ENCODE data around the gene BATF2. TPM values are rescaled to one million over a fixed set of nuclear protein-coding genes. Genes with fewer than 3 reads are reported as not detected.
A peak's percentile ranks its signal among the peaks of the same experiment; 100 is the strongest.

The BATF2 gene
- total and polyA plus RNA-seq, 12 donors = 0.67 to 34.5 (median 6.2) TPM

DNA sequence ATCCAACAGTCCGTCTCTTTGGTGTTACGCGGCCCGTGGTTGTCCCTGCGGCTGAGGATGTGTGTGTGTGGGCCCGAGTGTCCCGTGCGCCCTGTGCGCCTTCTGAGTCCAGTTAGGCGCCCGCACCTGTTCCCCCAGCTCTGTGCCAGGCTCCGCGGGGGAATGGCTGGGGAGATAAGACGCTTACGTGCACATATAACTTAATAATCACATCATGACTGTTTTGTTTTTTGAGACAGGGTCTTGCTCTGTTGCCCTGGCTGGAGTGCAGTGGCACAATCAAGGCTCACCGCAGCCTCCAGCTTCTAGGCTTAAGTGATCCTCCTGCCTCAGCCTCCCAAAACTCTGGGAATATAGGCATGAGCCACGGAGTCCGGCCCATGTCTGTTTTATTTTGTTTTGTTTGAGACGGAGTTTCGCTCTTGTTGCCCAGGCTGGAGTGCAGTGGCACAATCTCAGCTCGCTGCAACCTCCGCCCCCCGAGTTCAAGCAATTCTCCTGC, 18.0 kb upstream of the BATF2 start:
- H3K9me3 ChIP-seq (replicated peaks in 1 of 3) = no peaks in the 10 kb centered on the region
- intact Hi-C loops (cut with DNase I) = loop anchor here in 1 of 2 donors (10.0 kb wide), 2 partner anchors 60 to 170 kb away; partner anchors contain the start of gene CDC42BPG
- H3K27me3 ChIP-seq = no peaks in the 10 kb centered on the region
- WGBS, 4 donors = 31 to 54% (median 37%) methylated on average over 13 to 23 of the region's 23 CpGs
- peaks cover 0 to 14% of the 10 kb centered on the region in 2 donors for H3K36me3 ChIP-seq (replicated peaks in 1 of 2)
- H3K27ac ChIP-seq = peak overlapping the region; percentile 95 to 100 (median 98)
- DNase-seq = peak in 2 of 7 donors; percentile 35 to 59
- no peak for TF ChIP-seq POLR2A (IDR thresholded peaks at IDR 0.05)
- peak overlapping the region in 3 of 4 donors; percentile 42 to 76 (median 55) for H3K4me3 ChIP-seq
- H3K4me1 ChIP-seq (replicated peaks in 1 of 2) = peaks cover 12 to 17% of the 10 kb centered on the region in 2 donors

GRCh38 chr11:65013888-65014725, 17.3 kb upstream of the BATF2 start, which contains the start of gene ARL2:
Gene ARL2 (plus strand): TSS chr11:65014160. CDS start chr11:65014208, 48 bp downstream.
- no peaks in the 10 kb centered on the region for H3K9me3 ChIP-seq (replicated peaks in 1 of 3)
- no peaks in the 10 kb centered on the region for H3K27me3 ChIP-seq
- peak within 1 kb of the TSS in 3 of 4 donors; percentile 42 to 76 (median 55) for H3K4me3 ChIP-seq
- TF ChIP-seq CTCF (IDR thresholded peaks at IDR 0.05) (peak; percentile 36 to 90 (median 88)), POLR2A (IDR thresholded peaks at IDR 0.05) (peak in 1 of 2 donors; percentile 54)
- peaks cover 12 to 17% of the 10 kb centered on the region in 2 donors for H3K4me1 ChIP-seq (replicated peaks in 1 of 2)
- DNase-seq = peak; percentile 88 to 93 (median 91)
- intact Hi-C loops (cut with DNase I) = loop anchor here in 1 of 2 donors (10.0 kb wide), 2 partner anchors 61 to 169 kb away; partner anchors contain the start of gene CDC42BPG
- H3K36me3 ChIP-seq (replicated peaks in 1 of 2) = peaks cover 0 to 7% of the 10 kb centered on the region in 2 donors
- 0 to 2% (median 1%) methylated on average over 10 to 96 of the region's 96 CpGs for WGBS, 4 donors
- H3K27ac ChIP-seq = peak within 1 kb of the TSS; percentile 95 to 100 (median 98)

DNA sequence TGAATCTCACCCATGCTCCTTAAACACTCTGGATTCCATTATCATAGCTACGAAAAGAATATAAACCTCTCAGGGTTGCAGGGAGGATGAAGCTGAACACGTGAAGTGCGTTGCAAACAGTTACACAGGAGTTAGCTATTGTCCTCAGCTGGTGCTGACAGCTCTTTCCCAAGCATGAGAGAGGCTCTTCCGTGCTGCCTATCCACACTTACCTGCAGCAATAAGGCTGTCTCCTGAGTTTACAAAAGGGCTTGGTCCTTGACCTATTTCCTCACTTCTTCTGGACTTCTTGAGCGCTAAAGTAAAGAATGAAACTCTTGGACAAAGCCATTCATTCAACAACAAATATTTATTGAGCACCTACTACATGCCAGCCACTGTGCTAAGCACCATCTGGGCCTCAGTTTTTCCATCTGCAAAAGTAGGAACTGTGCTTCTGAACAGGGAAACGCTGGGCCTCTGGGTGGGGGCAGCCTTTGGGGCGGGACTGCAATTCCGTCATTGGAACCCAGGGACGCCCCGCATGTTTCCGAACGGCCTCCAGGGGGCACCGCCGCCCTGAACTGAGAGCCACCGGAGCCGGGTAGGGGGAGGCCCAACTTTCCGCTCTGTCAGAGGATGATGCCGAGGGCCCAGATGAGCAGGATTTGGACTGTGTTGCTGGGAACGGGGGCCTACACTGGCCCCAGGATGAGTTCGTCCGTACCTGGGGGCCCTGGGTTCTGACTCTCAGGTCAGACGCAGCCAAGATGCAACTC, 16.5 kb upstream of the BATF2 start:
- DNase-seq = peak; percentile 91 to 97 (median 94)
- Histone ChIP-seq H3K4me3 (peak overlapping the region in 3 of 4 donors; percentile 42 to 76 (median 55)), H3K27ac (peak overlapping the region; percentile 95 to 100 (median 98)), H3K4me1 (replicated peaks in 1 of 2) (peaks cover 12 to 17% of the 10 kb centered on the region in 2 donors), H3K9me3 (replicated peaks in 1 of 3) (no peaks in the 10 kb centered on the region), H3K36me3 (replicated peaks in 1 of 2) (peaks cover 0 to 2% of the 10 kb centered on the region in 2 donors), H3K27me3 (no peaks in the 10 kb centered on the region)
- intact Hi-C loops (cut with DNase I) = loop anchor here in 1 of 2 donors (10.0 kb wide), 2 partner anchors 61 to 169 kb away; partner anchors contain the start of gene CDC42BPG
- WGBS, 4 donors = 10 to 44% (median 18%) methylated on average over 6 to 22 of the region's 22 CpGs
- TF ChIP-seq POLR2A (IDR thresholded peaks at IDR 0.05) = peak; percentile 70 to 86
- peak; percentile 65 to 93 (median 81) for TF ChIP-seq CTCF (IDR thresholded peaks at IDR 0.05)

DNA sequence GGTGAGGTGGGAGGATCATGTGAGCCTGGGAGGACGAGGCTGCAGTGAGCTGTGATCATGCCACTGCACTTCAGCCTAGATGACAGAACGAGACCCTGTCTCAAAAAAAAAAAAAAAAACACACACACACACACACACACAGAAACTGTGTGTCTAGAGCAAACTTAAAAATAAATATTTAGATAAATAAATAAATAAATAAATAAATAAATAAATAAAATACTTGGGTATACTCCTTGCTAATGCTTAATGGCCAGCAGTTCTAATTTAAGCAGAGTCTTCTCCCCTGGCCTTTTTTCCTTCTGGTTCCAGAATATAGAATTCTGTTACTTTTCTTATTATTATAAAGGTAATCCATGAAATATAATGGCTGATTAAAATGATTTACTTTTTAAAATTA, 12.1 kb upstream of the BATF2 start:
- 81 to 97% (median 91%) methylated on average over 2 of the region's 2 CpGs for WGBS, 4 donors
- Histone ChIP-seq H3K4me1 (replicated peaks in 1 of 2) (peaks cover 5 to 7% of the 10 kb centered on the region in 2 donors), H3K27ac (no peak overlapping the region), H3K36me3 (replicated peaks in 1 of 2) (no peaks in the 10 kb centered on the region), H3K9me3 (replicated peaks in 1 of 3) (no peaks in the 10 kb centered on the region), H3K4me3 (no peak overlapping the region), H3K27me3 (no peaks in the 10 kb centered on the region)
- intact Hi-C loops (cut with DNase I) = no loop called here
- no peak for DNase-seq
- no peak for TF ChIP-seq POLR2A (IDR thresholded peaks at IDR 0.05)
- no peak for TF ChIP-seq CTCF (IDR thresholded peaks at IDR 0.05)

Data from adrenal gland (tissue), 12 donors.